ENCODE data around the gene NTMT1. TPM values are rescaled to one million over a fixed set of nuclear protein-coding genes. Genes with fewer than 3 reads are reported as not detected.

The NTMT1 gene
- total and polyA plus RNA-seq, 10 of the 15 experiments (the other 5 are each of a cell fraction or from before 2014, with no cell fraction given), result 12.8 to 85.4 (median 39.3) TPM

Other genes with a start within 250 kb of the NTMT1 start
Only the 7 nearest of the 8 such genes appear.
- not detected in 2 replicates for gene C9orf50, start 5.1 kb upstream of the NTMT1 start, total RNA-seq (2014; rRNA removed)
- not detected in 2 replicates for gene C9orf50, start 5.1 kb upstream of the NTMT1 start, total RNA-seq (2014; rRNA removed; fragmentation: Illumina TruSeq; extraction: Trizol)
- gene C9orf50, start 5.1 kb upstream of the NTMT1 start, total RNA-seq (2021), result not detected in 2 replicates
- not detected in 2 replicates for gene C9orf50, start 5.1 kb upstream of the NTMT1 start, polyA plus RNA-seq (2011; rRNA removed)
- not detected in 2 replicates for gene C9orf50, start 5.1 kb upstream of the NTMT1 start, polyA plus RNA-seq (2014; fragmentation: Illumina TruSeq; extraction: Trizol)
- gene C9orf50, start 5.1 kb upstream of the NTMT1 start, polyA plus RNA-seq (2014; fragmentation: Nextera tagmentation; extraction: Ambion mirVana), result not detected
- gene C9orf50, start 5.1 kb upstream of the NTMT1 start, polyA plus RNA-seq (2014; rRNA removed), result not detected in 2 replicates
- gene C9orf50, start 5.1 kb upstream of the NTMT1 start, polyA plus RNA-seq (2016; fragmentation: Nextera tagmentation; extraction: Ambion mirVana), result not detected
- 11.1 and 11.4 TPM in 2 replicates for gene ASB6, start 16.0 kb downstream of the NTMT1 start, total RNA-seq (2014; rRNA removed)
- 4.7 and 5.2 TPM in 2 replicates for gene ASB6, start 16.0 kb downstream of the NTMT1 start, total RNA-seq (2014; rRNA removed; fragmentation: Illumina TruSeq; extraction: Trizol)
- 15.1 and 15.2 TPM in 2 replicates for gene ASB6, start 16.0 kb downstream of the NTMT1 start, total RNA-seq (2021)
- 3.7 and 7.9 TPM in 2 replicates for gene ASB6, start 16.0 kb downstream of the NTMT1 start, polyA plus RNA-seq (2011; rRNA removed)
- 3.6 and 8.3 TPM in 2 replicates for gene ASB6, start 16.0 kb downstream of the NTMT1 start, polyA plus RNA-seq (2014; fragmentation: Illumina TruSeq; extraction: Trizol)
- 1 to 10 TPM in 1 of 2 experiments, under 1 TPM in 1; 0.80 to 1.1 TPM for gene ASB6, start 16.0 kb downstream of the NTMT1 start, polyA plus RNA-seq (2014; fragmentation: Nextera tagmentation; extraction: Ambion mirVana)
- gene ASB6, start 16.0 kb downstream of the NTMT1 start, polyA plus RNA-seq (2014; rRNA removed), result 15.8 and 16.3 TPM in 2 replicates
- 10 to 100 TPM; 15.8 to 18.2 TPM for gene ASB6, start 16.0 kb downstream of the NTMT1 start, polyA plus RNA-seq (2016; fragmentation: Nextera tagmentation; extraction: Ambion mirVana)
- gene PRRX2, start 39.5 kb downstream of the NTMT1 start, total RNA-seq (2014; rRNA removed), result not detected in 2 replicates
- gene PRRX2, start 39.5 kb downstream of the NTMT1 start, total RNA-seq (2014; rRNA removed; fragmentation: Illumina TruSeq; extraction: Trizol), result not detected in 2 replicates
- not detected in 2 replicates for gene PRRX2, start 39.5 kb downstream of the NTMT1 start, total RNA-seq (2021)
- not detected in 2 replicates for gene PRRX2, start 39.5 kb downstream of the NTMT1 start, polyA plus RNA-seq (2011; rRNA removed)
- gene PRRX2, start 39.5 kb downstream of the NTMT1 start, polyA plus RNA-seq (2014; fragmentation: Illumina TruSeq; extraction: Trizol), result not detected in 2 replicates
- not detected for gene PRRX2, start 39.5 kb downstream of the NTMT1 start, polyA plus RNA-seq (2014; fragmentation: Nextera tagmentation; extraction: Ambion mirVana)
- not detected in 2 replicates for gene PRRX2, start 39.5 kb downstream of the NTMT1 start, polyA plus RNA-seq (2014; rRNA removed)
- gene PRRX2, start 39.5 kb downstream of the NTMT1 start, polyA plus RNA-seq (2016; fragmentation: Nextera tagmentation; extraction: Ambion mirVana), result not detected
- 0.11 TPM in 1 of 2 replicates, not detected in the other for gene PTGES, start 126.9 kb downstream of the NTMT1 start, total RNA-seq (2014; rRNA removed)
- not detected in 2 replicates for gene PTGES, start 126.9 kb downstream of the NTMT1 start, total RNA-seq (2014; rRNA removed; fragmentation: Illumina TruSeq; extraction: Trizol)
- not detected in 2 replicates for gene PTGES, start 126.9 kb downstream of the NTMT1 start, total RNA-seq (2021)
- gene PTGES, start 126.9 kb downstream of the NTMT1 start, polyA plus RNA-seq (2011; rRNA removed), result 0.37 and 0.57 TPM in 2 replicates
- gene PTGES, start 126.9 kb downstream of the NTMT1 start, polyA plus RNA-seq (2014; fragmentation: Illumina TruSeq; extraction: Trizol), result not detected in 2 replicates
- not detected for gene PTGES, start 126.9 kb downstream of the NTMT1 start, polyA plus RNA-seq (2014; fragmentation: Nextera tagmentation; extraction: Ambion mirVana)
- not detected in 2 replicates for gene PTGES, start 126.9 kb downstream of the NTMT1 start, polyA plus RNA-seq (2014; rRNA removed)
- gene PTGES, start 126.9 kb downstream of the NTMT1 start, polyA plus RNA-seq (2016; fragmentation: Nextera tagmentation; extraction: Ambion mirVana), result not detected
- 10.7 and 12.3 TPM in 2 replicates for gene TOR1B, start 177.0 kb downstream of the NTMT1 start, total RNA-seq (2014; rRNA removed)
- gene TOR1B, start 177.0 kb downstream of the NTMT1 start, total RNA-seq (2014; rRNA removed; fragmentation: Illumina TruSeq; extraction: Trizol), result 9.3 and 10.3 TPM in 2 replicates
- 11.3 and 11.6 TPM in 2 replicates for gene TOR1B, start 177.0 kb downstream of the NTMT1 start, total RNA-seq (2021)
- 17.5 and 18.8 TPM in 2 replicates for gene TOR1B, start 177.0 kb downstream of the NTMT1 start, polyA plus RNA-seq (2011; rRNA removed)
- gene TOR1B, start 177.0 kb downstream of the NTMT1 start, polyA plus RNA-seq (2014; fragmentation: Illumina TruSeq; extraction: Trizol), result 8.8 and 10.6 TPM in 2 replicates
- 1 to 10 TPM; 1.8 to 2.4 TPM for gene TOR1B, start 177.0 kb downstream of the NTMT1 start, polyA plus RNA-seq (2014; fragmentation: Nextera tagmentation; extraction: Ambion mirVana)
- gene TOR1B, start 177.0 kb downstream of the NTMT1 start, polyA plus RNA-seq (2014; rRNA removed), result 10.6 and 11.7 TPM in 2 replicates
- gene TOR1B, start 177.0 kb downstream of the NTMT1 start, polyA plus RNA-seq (2016; fragmentation: Nextera tagmentation; extraction: Ambion mirVana), result 1 to 10 TPM; 6.3 to 7.3 TPM
- 27.4 and 28.1 TPM in 2 replicates for gene TOR1A, start 198.0 kb downstream of the NTMT1 start, total RNA-seq (2014; rRNA removed)
- 28.9 and 29.1 TPM in 2 replicates for gene TOR1A, start 198.0 kb downstream of the NTMT1 start, total RNA-seq (2014; rRNA removed; fragmentation: Illumina TruSeq; extraction: Trizol)
- 31.1 and 34.0 TPM in 2 replicates for gene TOR1A, start 198.0 kb downstream of the NTMT1 start, total RNA-seq (2021)
- gene TOR1A, start 198.0 kb downstream of the NTMT1 start, polyA plus RNA-seq (2011; rRNA removed), result 44.7 and 45.4 TPM in 2 replicates
- gene TOR1A, start 198.0 kb downstream of the NTMT1 start, polyA plus RNA-seq (2014; fragmentation: Illumina TruSeq; extraction: Trizol), result 37.4 and 43.1 TPM in 2 replicates
- gene TOR1A, start 198.0 kb downstream of the NTMT1 start, polyA plus RNA-seq (2014; fragmentation: Nextera tagmentation; extraction: Ambion mirVana), result 1 to 10 TPM; 3.2 to 8.0 TPM
- 43.3 and 45.3 TPM in 2 replicates for gene TOR1A, start 198.0 kb downstream of the NTMT1 start, polyA plus RNA-seq (2014; rRNA removed)
- gene TOR1A, start 198.0 kb downstream of the NTMT1 start, polyA plus RNA-seq (2016; fragmentation: Nextera tagmentation; extraction: Ambion mirVana), result 10 to 100 TPM; 60.7 to 60.8 TPM
- gene C9orf78, start 209.1 kb downstream of the NTMT1 start, total RNA-seq (2014; rRNA removed), result 32.6 and 36.7 TPM in 2 replicates
- 46.2 and 54.6 TPM in 2 replicates for gene C9orf78, start 209.1 kb downstream of the NTMT1 start, total RNA-seq (2014; rRNA removed; fragmentation: Illumina TruSeq; extraction: Trizol)
- 18.9 and 23.0 TPM in 2 replicates for gene C9orf78, start 209.1 kb downstream of the NTMT1 start, total RNA-seq (2021)
- 41.8 and 60.7 TPM in 2 replicates for gene C9orf78, start 209.1 kb downstream of the NTMT1 start, polyA plus RNA-seq (2011; rRNA removed)
- 52.4 and 53.3 TPM in 2 replicates for gene C9orf78, start 209.1 kb downstream of the NTMT1 start, polyA plus RNA-seq (2014; fragmentation: Illumina TruSeq; extraction: Trizol)
- gene C9orf78, start 209.1 kb downstream of the NTMT1 start, polyA plus RNA-seq (2014; fragmentation: Nextera tagmentation; extraction: Ambion mirVana), result 10 to 100 TPM; 28.6 to 60.9 TPM
- 37.5 and 40.0 TPM in 2 replicates for gene C9orf78, start 209.1 kb downstream of the NTMT1 start, polyA plus RNA-seq (2014; rRNA removed)
- 10 to 100 TPM; 56.9 to 59.0 TPM for gene C9orf78, start 209.1 kb downstream of the NTMT1 start, polyA plus RNA-seq (2016; fragmentation: Nextera tagmentation; extraction: Ambion mirVana)

Data from GM12878 (cell line).